Measurements from ENCODE around the gene FAF1.

DNA sequence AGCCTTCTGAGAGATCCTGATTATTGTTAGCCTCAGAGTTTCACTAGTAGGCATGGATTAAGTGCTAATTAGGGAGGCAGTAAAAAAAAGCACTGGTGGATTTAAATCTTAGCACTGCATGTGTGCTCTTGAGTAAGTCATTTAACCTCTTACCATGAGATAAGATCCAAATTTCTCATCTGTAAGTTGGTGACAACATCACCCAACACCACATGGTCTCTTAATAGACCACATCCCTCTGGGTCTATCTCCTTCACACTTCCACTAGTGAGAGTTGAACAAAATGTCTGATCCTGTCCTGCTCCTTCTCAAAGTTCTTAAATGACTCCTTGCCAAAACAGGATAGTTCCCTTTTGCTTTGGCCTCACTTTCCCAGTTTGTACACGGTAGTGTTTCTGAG lies 507.4 kb downstream of the FAF1 start:
- no peak for TF ChIP-seq POLR2A (IDR thresholded peaks at IDR 0.05)
- TF ChIP-seq, protein P1, sequence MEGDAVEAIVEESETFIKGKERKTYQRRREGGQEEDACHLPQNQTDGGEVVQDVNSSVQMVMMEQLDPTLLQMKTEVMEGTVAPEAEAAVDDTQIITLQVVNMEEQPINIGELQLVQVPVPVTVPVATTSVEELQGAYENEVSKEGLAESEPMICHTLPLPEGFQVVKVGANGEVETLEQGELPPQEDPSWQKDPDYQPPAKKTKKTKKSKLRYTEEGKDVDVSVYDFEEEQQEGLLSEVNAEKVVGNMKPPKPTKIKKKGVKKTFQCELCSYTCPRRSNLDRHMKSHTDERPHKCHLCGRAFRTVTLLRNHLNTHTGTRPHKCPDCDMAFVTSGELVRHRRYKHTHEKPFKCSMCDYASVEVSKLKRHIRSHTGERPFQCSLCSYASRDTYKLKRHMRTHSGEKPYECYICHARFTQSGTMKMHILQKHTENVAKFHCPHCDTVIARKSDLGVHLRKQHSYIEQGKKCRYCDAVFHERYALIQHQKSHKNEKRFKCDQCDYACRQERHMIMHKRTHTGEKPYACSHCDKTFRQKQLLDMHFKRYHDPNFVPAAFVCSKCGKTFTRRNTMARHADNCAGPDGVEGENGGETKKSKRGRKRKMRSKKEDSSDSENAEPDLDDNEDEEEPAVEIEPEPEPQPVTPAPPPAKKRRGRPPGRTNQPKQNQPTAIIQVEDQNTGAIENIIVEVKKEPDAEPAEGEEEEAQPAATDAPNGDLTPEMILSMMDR (IDR thresholded peaks at IDR 0.05) = no peak
